ENCODE data around the gene ADPRH. TPM values are rescaled to one million over a fixed set of nuclear protein-coding genes. Genes with fewer than 3 reads are reported as not detected.

Gene ADPRH
- polyA plus RNA-seq, 4 donors = 6.6 to 7.4 (median 7.3) TPM

- DNase-seq (ENCODE audit: low read depth in 4 of 4, low spot score in 3 of 4) = no peak
Observed at GRCh38 chr3:119625451-119626153, 46.3 kb downstream of the ADPRH start.

GRCh38 chr3:119626196-119626595 lies 46.9 kb downstream of the ADPRH start:
- no peak for DNase-seq (ENCODE audit: low read depth in 4 of 4, low spot score in 3 of 4)

DNA sequence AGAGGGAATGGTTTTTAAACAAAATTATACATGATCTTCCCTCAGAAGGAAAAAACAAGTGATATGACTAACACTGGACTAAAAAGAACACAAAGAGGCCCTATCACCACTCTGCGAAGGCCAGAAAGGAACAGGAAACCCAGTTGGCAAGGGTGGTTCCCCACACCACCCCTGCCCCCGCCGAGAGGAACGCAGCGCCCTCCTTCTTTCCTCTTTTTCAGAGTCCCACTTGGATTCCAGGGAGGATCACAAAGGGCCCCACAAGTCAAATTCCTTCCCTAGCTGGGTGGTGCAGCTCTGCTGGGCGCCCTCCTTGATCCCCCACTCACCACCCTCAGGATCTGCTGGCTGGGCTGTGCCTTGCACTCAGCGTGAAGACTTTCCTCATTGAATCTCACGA lies 48.2 kb downstream of the ADPRH start:
- no peak for DNase-seq (ENCODE audit: low read depth in 4 of 4, low spot score in 3 of 4)

DNA sequence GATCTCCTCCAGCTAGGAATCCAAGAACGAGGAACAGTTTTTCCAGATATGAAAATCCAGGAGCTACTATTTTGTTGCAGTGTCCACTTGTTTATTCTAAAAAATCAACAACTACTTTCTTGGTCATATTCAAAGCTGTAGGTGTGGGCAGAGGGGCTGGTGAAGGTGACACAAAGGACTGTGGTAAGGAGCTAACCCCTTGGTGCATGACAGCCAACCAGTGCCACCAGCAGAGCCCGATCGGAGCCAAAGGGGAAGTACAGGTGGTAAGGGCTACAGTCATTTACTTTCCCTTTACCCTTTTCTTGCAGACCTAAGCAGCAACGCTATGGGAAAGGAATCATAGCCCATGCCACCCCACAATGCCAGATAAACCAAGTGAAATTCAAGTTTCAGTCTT lies 49.1 kb downstream of the ADPRH start:
- DNase-seq (ENCODE audit: low read depth in 4 of 4, low spot score in 3 of 4) = no peak

GRCh38 chr3:119628816-119629445 lies 49.6 kb downstream of the ADPRH start:
- no peak for DNase-seq (ENCODE audit: low read depth in 4 of 4, low spot score in 3 of 4)

DNA sequence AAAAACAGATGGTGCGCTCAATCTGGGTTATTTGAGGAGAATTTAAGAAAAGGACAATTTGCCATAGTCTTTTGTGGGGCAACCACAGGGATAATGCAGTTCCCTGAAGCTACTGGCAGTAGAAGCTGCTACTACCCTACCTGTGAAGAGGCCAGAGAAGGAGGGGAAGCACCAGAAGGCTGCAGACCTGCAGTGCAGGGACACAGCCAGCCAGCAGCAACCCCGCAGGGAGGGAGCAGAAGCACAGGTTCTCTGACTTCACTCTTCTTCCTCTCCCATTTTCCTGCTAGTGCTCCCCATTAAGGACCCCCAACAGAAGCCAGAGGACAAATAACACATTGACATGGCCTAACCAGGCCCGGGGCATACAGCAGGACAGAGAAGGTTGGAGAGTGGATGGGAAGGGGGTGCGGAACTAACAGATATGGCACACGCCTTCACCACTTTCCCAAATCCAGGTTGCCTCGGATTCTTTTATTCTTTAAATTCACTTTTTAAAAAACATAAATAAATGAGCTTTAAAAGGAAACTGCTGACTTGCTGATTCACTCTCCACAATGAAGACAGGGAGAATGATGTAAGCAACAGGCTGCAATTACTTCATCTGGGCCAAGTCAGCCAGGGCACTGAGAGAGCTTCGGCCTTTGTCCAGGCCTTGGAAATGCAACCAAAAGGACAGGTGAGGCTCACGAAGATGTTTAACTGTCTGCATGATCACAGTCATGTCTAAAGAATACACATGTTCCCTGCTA lies 51.0 kb downstream of the ADPRH start:
- no peak for DNase-seq (ENCODE audit: low read depth in 4 of 4, low spot score in 3 of 4)

GRCh38 chr3:119630880-119631329 lies 51.6 kb downstream of the ADPRH start:
- no peak for DNase-seq (ENCODE audit: low read depth in 4 of 4, low spot score in 3 of 4)

GRCh38 chr3:119631516-119631915 lies 52.2 kb downstream of the ADPRH start:
- no peak for DNase-seq (ENCODE audit: low read depth in 4 of 4, low spot score in 3 of 4)

- DNase-seq (ENCODE audit: low read depth in 4 of 4, low spot score in 3 of 4) = no peak
Observed at GRCh38 chr3:119632216-119632615, 52.9 kb downstream of the ADPRH start.

DNA sequence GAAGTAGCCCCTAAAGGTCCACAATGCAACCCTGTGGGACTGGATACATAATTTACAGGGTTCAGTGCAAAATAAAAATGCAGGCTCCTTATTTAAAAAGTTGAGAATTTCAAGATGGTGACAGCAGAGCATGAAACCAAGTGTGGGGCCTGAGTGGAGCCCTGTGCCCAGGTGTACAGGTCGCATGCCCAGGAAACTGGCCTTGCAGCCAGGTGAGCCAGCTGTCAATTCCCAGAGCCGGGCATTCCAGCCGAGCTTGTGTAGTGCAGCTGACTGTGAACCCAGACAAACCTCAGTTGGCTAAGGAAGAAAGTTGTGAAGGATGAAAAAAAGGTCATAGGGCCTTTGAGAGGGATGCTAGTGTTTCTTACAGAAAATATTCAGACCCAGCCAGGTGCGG lies 53.5 kb downstream of the ADPRH start:
- DNase-seq (ENCODE audit: low read depth in 4 of 4, low spot score in 3 of 4) = no peak

- no peak for DNase-seq (ENCODE audit: low read depth in 4 of 4, low spot score in 3 of 4)
Observed at GRCh38 chr3:119635719-119636118, 56.4 kb downstream of the ADPRH start.

- no peak for DNase-seq (ENCODE audit: low read depth in 4 of 4, low spot score in 3 of 4)
Observed at GRCh38 chr3:119636249-119636648, 57.0 kb downstream of the ADPRH start.

DNA sequence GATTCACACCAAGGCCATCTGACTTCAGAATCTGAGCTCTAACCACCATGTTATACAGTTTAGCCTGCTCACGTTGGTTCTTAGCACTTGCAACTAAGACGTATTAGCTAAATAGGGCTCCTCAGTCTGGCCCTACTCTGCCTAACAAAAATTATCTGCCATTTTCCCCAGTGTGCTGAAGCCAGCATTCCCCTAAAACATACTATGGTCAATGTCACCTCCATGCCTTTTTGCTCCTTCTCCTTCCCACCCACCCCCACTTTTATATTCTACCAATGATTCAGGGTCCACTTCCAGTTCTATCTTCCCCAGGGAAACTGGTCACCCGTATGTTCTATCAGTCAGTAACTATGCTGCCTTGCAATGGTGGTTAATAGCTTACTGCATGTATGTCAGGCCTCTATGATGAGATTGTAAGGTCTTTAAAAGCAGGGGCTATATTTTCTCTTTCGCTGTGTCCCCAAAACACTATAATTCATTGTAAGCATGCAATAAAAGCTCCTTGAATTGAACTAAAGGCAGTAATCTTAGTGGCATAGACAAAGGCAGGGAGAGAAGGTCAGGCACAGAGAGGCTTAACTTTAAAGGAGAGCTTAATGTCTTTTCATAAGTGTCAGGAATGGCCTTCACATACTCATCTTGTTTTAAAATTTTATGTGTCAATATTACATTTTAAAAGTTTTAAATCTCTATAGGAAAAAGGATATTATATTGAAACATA lies 57.8 kb downstream of the ADPRH start:
- no peak for DNase-seq (ENCODE audit: low read depth in 4 of 4, low spot score in 3 of 4)

GRCh38 chr3:119637679-119638477 lies 58.6 kb downstream of the ADPRH start:
- no peak for DNase-seq (ENCODE audit: low read depth in 4 of 4, low spot score in 3 of 4)

Other genes starting within 250 kb of the ADPRH start
- 10 to 100 TPM; 49.1 to 54.6 (median 52.0) TPM for gene TMEM39A, start 115.9 kb upstream of the ADPRH start, polyA plus RNA-seq (ENCODE audit: insufficient read length in 4 of 4)
- 10 to 100 TPM; 21.5 to 27.4 (median 25.7) TPM for gene POGLUT1, start 110.5 kb upstream of the ADPRH start, polyA plus RNA-seq (ENCODE audit: insufficient read length in 4 of 4)
- gene TIMMDC1, start 80.9 kb upstream of the ADPRH start, polyA plus RNA-seq (ENCODE audit: insufficient read length in 4 of 4) = 100 to 1,000 TPM; 105 to 110 (median 109) TPM
- gene CD80, start 19.9 kb upstream of the ADPRH start, polyA plus RNA-seq (ENCODE audit: insufficient read length in 4 of 4) = under 1 TPM in 3 of 4 donors, not detected in 1; 0.13 to 0.44 (median 0.14) TPM
- gene PLA1A, start 18.4 kb downstream of the ADPRH start, polyA plus RNA-seq (ENCODE audit: insufficient read length in 4 of 4) = 1 to 10 TPM; 6.3 to 8.2 (median 7.7) TPM
- 1 to 10 TPM; 2.6 to 4.7 (median 3.6) TPM for gene POPDC2, start 81.1 kb downstream of the ADPRH start, polyA plus RNA-seq (ENCODE audit: insufficient read length in 4 of 4)
- gene COX17, start 97.9 kb downstream of the ADPRH start, polyA plus RNA-seq (ENCODE audit: insufficient read length in 4 of 4) = 10 to 100 TPM; 44.9 to 53.5 (median 50.2) TPM
- gene CFAP91, start 123.5 kb downstream of the ADPRH start, polyA plus RNA-seq (ENCODE audit: insufficient read length in 4 of 4) = 10 to 100 TPM; 18.4 to 24.1 (median 21.6) TPM
- under 1 TPM; 0.54 to 0.87 (median 0.65) TPM for gene NR1I2, start 202.6 kb downstream of the ADPRH start, polyA plus RNA-seq (ENCODE audit: insufficient read length in 4 of 4)

Data from right renal pelvis (tissue), 4 donors.